ENCODE results near the gene FKBP4. TPM values are rescaled to one million over a fixed set of nuclear protein-coding genes. Genes with fewer than 3 reads are reported as not detected.
A peak's percentile ranks its signal among the peaks of the same experiment; 100 is the strongest.

FKBP4 gene
- total and polyA plus RNA-seq, 2 of the 13 experiments (the other 11 are each of a cell fraction or from before 2014, with no cell fraction given), result 25.7 to 66.1 TPM

- no peak for TF ChIP-seq ZFP36L1 (CRISPR knock-in tag; IDR thresholded peaks at IDR 0.05)
- TF ChIP-seq HDAC1 (CRISPR knock-in tag; IDR thresholded peaks at IDR 0.05), result peak; percentile 40; the same call in 1 of the 2 replicates
- no peak for TF ChIP-seq ZBTB26 (CRISPR knock-in tag; IDR thresholded peaks at IDR 0.05; ENCODE audit: borderline replicate concordance)
- TF ChIP-seq SMAD9 (CRISPR knock-in tag; IDR thresholded peaks at IDR 0.05), result no peak
- no peak for TF ChIP-seq ZNF776 (CRISPR knock-in tag; IDR thresholded peaks at IDR 0.05)
- no peak for TF ChIP-seq DNMT1 (CRISPR knock-in tag; IDR thresholded peaks at IDR 0.05)
- TF ChIP-seq ZNF18 (CRISPR knock-in tag; IDR thresholded peaks at IDR 0.05; ENCODE audit: insufficient replicate concordance), result no peak
- TF ChIP-seq NR1H2 (CRISPR knock-in tag; IDR thresholded peaks at IDR 0.05; ENCODE audit: borderline replicate concordance, low read depth), result no peak
- TF ChIP-seq AKAP8 (CRISPR knock-in tag; IDR thresholded peaks at IDR 0.05), result peak; percentile 74
- TF ChIP-seq ZNF33A (CRISPR knock-in tag; IDR thresholded peaks at IDR 0.05; ENCODE audit: borderline replicate concordance), result no peak
- TF ChIP-seq STAG1 (CRISPR knock-in tag; IDR thresholded peaks at IDR 0.05), result no peak
- TF ChIP-seq, protein P1, sequence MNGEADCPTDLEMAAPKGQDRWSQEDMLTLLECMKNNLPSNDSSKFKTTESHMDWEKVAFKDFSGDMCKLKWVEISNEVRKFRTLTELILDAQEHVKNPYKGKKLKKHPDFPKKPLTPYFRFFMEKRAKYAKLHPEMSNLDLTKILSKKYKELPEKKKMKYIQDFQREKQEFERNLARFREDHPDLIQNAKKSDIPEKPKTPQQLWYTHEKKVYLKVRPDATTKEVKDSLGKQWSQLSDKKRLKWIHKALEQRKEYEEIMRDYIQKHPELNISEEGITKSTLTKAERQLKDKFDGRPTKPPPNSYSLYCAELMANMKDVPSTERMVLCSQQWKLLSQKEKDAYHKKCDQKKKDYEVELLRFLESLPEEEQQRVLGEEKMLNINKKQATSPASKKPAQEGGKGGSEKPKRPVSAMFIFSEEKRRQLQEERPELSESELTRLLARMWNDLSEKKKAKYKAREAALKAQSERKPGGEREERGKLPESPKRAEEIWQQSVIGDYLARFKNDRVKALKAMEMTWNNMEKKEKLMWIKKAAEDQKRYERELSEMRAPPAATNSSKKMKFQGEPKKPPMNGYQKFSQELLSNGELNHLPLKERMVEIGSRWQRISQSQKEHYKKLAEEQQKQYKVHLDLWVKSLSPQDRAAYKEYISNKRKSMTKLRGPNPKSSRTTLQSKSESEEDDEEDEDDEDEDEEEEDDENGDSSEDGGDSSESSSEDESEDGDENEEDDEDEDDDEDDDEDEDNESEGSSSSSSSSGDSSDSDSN (CRISPR knock-in tag; IDR thresholded peaks at IDR 0.05), result no peak
- TF ChIP-seq ZBTB4 (CRISPR knock-in tag; IDR thresholded peaks at IDR 0.05; ENCODE audit: borderline replicate concordance), result no peak
- TF ChIP-seq SYNCRIP (IDR thresholded peaks at IDR 0.05; ENCODE audit: insufficient read depth, low read depth, low read length), result no peak
- TF ChIP-seq, protein P2, sequence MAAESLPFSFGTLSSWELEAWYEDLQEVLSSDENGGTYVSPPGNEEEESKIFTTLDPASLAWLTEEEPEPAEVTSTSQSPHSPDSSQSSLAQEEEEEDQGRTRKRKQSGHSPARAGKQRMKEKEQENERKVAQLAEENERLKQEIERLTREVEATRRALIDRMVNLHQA (CRISPR knock-in tag; IDR thresholded peaks at IDR 0.05), result no peak
- no peak for TF ChIP-seq HDAC6 (IDR thresholded peaks at IDR 0.05; ENCODE audit: low read depth, low read length)
- TF ChIP-seq DMAP1 (CRISPR knock-in tag; IDR thresholded peaks at IDR 0.05), result peak; percentile 37; the same call in 1 of the 2 replicates
- no peak for TF ChIP-seq SNAPC5 (CRISPR knock-in tag; IDR thresholded peaks at IDR 0.05; ENCODE audit: borderline replicate concordance)
- TF ChIP-seq CCAR2 (optimal IDR thresholded peaks at IDR 0.05; ENCODE audit: low read depth, low read length), result no peak
- 0 out of 2 replicates have a peak, but pooled peaks have one; percentile 40 for TF ChIP-seq ZNF547 (CRISPR knock-in tag; IDR thresholded peaks at IDR 0.05)
Observed at GRCh38 chr12:2795291-2796186, 769 bp downstream of the FKBP4 start (continued).

Data from HepG2 (cell line).